CD4-positive, alpha-beta T cell treated with Interleukin-2 at 100 ng/mL for 4 hours (primary cell): Measurements from ENCODE around the gene CREB3L2.

ENCODE experiments used
- DNase-seq: peaks from one replicate; pipeline ENCODE4 v3.0.0-alpha.2; 2020; ENCODE audit warnings: low spot score

The CREB3L2 gene

GRCh38 chr7:137898839-137899721 lies 102.8 kb downstream of the CREB3L2 start:
- DNase-seq, result peak; percentile 74

- no peak for DNase-seq
Observed at GRCh38 chr7:137895301-137896221, 106.3 kb downstream of the CREB3L2 start.

DNA sequence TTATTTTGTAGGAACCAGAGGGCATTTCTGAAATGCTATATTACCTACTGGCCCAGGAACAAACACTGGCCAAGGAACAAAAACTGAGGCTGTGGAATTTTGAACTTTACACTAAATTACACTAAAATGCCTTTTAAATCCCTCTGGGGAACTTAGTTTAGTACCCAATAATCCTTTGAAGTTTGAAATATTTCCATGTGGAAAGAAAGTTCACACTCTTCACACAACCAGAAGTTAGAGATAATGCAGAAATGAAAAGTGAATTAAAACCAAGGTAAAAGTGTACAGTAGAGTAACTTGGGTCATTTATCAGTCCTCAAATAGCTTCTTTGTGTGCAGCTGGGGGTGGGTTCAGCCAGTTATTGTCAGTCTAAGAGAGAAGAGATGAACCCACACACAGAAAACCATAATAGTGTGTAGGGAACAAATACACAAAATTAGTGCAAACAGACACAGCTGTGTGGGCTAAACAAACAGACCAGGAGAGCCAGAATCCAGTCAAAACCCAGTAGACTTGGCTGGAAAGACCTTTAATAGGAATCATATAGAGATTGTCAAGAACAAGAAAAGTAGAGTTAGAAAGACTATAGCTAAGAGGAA lies 108.6 kb downstream of the CREB3L2 start:
- no peak for DNase-seq

DNA sequence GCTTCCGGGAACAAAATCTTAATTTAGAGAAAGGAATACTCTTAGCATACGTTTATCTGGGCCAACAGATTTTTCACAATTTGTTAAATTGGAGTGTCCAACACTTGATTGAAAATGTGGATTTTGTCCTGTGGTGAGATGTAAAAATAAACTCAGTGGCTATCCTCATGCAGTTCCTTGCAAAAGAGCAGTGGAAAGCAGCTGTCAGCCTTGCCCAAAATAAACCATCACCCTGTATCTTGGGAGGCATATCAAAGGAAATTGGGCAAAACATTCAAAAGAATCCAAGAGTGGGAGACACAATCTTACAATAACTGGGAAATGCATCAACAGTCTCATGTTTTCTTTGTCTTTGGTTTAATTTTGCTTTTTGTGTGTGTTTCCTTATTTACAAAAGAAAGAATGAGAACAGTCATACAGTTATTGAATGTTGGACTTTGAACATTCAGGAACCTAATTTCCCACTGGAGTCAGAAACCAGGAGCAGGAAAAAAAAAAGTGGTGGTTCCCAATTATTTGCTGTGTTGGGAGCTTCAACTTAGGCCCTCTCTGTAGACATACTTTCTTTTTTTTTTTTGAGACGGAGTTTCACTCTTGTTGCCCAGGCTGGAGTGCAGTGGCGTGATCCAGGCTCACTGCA lies 110.8 kb downstream of the CREB3L2 start:
- DNase-seq, result no peak

GRCh38 chr7:137890449-137890921 lies 111.4 kb downstream of the CREB3L2 start:
- DNase-seq, result no peak

DNA sequence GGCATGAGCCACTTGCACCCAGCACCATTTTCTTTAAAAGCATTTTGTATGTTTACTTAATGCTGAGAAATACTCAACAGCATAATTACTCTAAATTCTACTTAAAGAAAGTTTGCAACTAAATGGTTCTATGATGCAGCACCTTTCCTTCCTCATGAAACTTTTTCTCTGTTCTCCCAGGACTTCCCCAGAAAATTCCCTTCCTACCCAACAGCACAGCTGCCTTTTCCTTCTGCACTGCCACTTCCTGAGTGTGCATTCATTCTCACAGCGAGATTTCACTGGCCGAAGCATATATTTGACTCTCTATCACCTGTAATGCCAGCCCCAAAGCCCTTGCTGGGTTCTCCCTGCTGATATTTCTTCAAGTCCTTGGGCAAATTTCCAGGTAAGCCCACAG lies 113.6 kb downstream of the CREB3L2 start:
- DNase-seq, result no peak

DNA sequence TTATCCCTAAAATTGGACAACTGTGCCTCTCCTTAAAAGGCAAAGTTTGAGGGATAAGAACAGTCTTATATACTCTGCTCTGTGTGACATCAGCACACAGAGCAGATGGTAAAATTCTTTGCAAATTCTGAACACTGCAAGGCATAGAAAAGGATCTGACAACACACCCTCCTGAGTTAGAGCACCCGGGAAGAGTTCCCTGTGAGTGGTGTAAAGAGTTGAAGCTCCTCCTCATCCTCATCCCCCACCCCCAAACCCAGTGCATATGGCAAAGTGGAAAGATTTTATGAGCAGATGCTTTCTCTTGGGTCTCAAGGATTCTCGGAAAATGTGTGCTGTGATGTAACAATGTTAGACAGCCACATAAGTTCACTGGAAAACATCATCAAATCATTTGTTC lies 115.1 kb downstream of the CREB3L2 start:
- DNase-seq, result no peak

- no peak for DNase-seq
Observed at GRCh38 chr7:137886281-137886680, 115.6 kb downstream of the CREB3L2 start.

- no peak for DNase-seq
Observed at GRCh38 chr7:137885678-137886077, 116.2 kb downstream of the CREB3L2 start.

DNA sequence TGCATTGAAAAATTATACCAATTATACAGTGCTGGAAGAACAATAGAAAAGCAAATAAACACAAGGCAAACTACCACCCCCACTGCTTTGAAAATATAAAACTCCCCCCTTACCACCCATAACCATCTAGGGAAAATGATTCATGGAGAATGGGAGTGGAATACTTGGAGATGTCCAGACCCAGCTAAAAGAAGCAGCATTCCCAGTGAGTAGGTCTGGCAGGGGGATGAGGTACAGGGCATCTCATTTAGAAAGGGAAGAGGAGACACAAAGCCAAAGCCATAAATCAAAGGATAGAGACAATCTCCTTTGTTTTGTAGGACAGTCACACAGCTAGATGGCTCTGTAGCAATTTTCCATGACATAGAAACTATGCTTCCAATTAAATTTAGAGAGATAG lies 119.1 kb downstream of the CREB3L2 start:
- DNase-seq, result no peak

GRCh38 chr7:137882261-137882668 lies 119.6 kb downstream of the CREB3L2 start:
- no peak for DNase-seq

GRCh38 chr7:137881607-137882260 lies 120.2 kb downstream of the CREB3L2 start:
- DNase-seq, result no peak

DNA sequence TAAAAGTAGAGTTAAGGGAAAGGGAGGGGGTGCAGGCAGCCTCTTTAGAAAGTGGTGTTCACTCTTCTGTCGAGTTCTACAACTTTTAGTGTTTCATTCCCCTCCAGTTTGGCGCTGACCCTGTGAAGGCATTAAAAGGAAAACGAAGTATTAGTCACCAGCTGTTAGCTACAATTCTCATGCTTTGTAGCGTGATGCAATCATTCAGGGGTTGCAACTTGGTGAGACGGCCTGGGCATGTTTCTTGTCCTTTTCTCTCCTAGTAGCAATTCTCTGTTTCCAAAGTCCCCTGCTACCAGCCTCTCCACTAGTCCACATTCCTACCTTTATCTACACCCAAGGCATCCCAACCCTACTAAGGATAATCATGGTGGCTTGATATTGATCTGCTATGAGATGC lies 121.5 kb downstream of the CREB3L2 start:
- no peak for DNase-seq

DNA sequence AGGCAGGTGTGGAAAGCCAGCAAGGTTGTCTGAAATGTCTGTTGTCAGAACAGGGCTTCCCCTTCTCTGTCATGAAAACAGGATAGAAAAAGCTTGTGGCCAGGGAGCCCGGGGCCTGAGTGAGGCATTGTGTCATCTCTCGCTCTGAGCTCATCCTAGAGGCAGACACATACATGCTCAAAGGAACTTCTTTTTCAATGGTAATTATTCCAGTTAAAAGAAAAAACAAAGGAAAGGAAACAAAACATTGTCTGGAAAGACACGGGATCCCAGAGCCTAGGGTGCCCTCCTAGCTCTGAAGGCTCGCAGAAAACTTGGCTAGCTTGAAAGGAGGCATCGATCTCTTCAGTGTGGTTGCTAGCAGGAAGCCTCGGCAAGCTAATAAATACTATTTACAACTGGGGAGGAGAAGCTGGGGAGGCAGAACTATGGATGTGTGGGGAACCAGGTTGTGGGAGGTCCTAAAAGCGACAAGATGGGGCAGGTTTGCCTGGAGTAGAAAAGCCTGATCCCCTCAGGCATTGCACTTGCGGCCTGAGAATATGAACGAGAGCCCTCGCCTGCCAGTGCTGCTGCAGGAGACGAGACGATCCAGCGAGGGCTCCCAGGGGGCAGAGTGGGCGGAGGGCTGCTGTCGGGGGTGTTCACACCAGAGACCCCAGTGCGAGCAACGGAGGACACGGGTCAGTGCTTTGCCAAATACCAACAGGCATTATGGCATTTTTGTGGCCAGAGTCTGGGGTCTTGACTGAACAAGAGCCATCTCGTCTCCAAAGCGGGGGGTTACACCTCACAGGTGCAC lies 122.3 kb downstream of the CREB3L2 start:
- DNase-seq, result no peak

GRCh38 chr7:137878333-137878961 lies 123.4 kb downstream of the CREB3L2 start:
- no peak for DNase-seq

- DNase-seq, result no peak
Observed at GRCh38 chr7:137877027-137877675, 124.7 kb downstream of the CREB3L2 start.

GRCh38 chr7:137875746-137876145 lies 126.1 kb downstream of the CREB3L2 start:
- DNase-seq, result no peak

DNA sequence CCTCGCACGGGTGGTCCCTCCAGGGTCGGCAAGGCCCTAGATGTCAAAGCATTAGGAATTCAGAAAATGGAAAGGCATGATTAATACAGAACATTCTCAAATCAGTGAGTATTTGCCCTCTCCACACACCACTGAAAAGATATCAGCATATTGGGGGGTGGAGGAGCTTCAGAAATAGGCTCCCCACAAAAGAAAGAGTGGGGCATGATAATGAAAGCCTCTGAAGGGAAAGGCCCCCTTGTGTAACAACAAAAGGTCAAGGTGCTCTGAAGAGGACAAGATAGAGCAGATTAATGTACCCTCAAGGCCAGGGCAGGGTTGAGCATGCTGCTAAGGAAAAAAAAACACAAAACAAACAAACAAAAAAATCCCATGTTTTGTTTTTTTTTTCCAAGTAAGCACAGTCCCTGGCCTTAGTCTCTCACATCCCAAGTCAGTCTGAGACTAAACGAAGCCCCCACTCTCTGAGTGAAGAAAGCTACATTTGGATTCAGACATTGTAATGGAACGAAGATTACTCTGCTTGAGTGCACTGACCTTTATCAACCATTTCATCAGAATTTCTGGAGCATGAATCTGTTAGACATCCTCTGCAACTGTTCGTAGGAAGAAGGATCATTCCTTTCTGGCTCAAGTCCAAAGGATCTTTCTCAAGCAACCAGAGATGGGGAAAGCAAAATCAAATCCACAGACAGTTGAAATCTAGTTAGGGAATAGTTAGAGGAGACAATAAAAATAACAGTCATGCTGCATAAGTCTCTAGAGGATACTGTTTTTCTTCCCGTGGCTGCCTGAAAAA lies 127.7 kb downstream of the CREB3L2 start:
- no peak for DNase-seq

GRCh38 chr7:137873524-137873923 lies 128.4 kb downstream of the CREB3L2 start:
- DNase-seq, result no peak
